Psoas muscle (tissue), 8 donors: ENCODE data around the gene TCFL5. TPM values are rescaled to one million over a fixed set of nuclear protein-coding genes. Genes with fewer than 3 reads are reported as not detected.

Experiments
- ATAC-seq, 4 donors: fragments of 200-7000 bp; cut with Tn5 transposase; one replicate each; pipeline ENCODE4 v1.9.1; 2020; ENCODE audit warnings: moderate library complexity in 3 of 4, mild to moderate bottlenecking in 2 of 4
- DNase-seq, 2 donors: peaks; one replicate each; pipeline ENCODE4 v3.0.0-alpha.2; 2020
- H3K27ac ChIP-seq: fragments of 200-600 bp; one replicate; pipeline ENCODE4 v1.8.0; 2022
- H3K27me3 ChIP-seq, 3 donors: fragments of 200-600 bp in 1 of 3; one replicate each; pipeline versions ENCODE4 v1.6.1 to v1.8.0; 2013 to 2022; ENCODE audit warnings: low read length in 2 of 3, mild to moderate bottlenecking in 2 of 3, moderate library complexity in 1 of 3; ENCODE audit not compliant: insufficient read depth in 3 of 3
- H3K36me3 ChIP-seq, 2 donors: fragments of 200-600 bp in 1 of 2; one replicate each; pipeline versions ENCODE4 v1.6.1 to v1.8.0; 2013 to 2022; ENCODE audit warnings: low read depth in 1 of 2, mild to moderate bottlenecking in 1 of 2, moderate library complexity in 1 of 2; ENCODE audit not compliant: insufficient read depth in 1 of 2
- H3K4me1 ChIP-seq: fragments of 200-600 bp; one replicate; pipeline ENCODE4 v1.8.0; 2022
- H3K4me3 ChIP-seq: fragments of 200-600 bp; one replicate; pipeline ENCODE4 v1.8.0; 2022; ENCODE audit warnings: mild to moderate bottlenecking
- H3K9me3 ChIP-seq: fragments of 200-600 bp; one replicate; pipeline ENCODE4 v1.8.0; 2022
- CTCF ChIP-seq: fragments of 200-600 bp; IDR thresholded peaks from one replicate; pipeline ENCODE4 v1.8.0; 2022; ENCODE audit warnings: antibody characterized with exemption
- WGBS, 3 donors: extraction: QIAGEN DNeasy Blood & Tissue Kit; methylation state at CpG; one replicate each; pipeline versions ENCODE4 v1.1.6 to v1.1.7; 2013; 5-methylcytosine and 5-hydroxymethylcytosine counted together
- intact Hi-C, 2 donors: fragments of 100-400 bp; cut with DNase I; formaldehyde crosslinking; loops; one replicate each; pipeline versions ENCODE4 v1.11.0 to v1.14.2; 2022
- polyA plus RNA-seq, 3 donors: library from polyadenylated mRNA; stranded (reverse); fragments of 200-250 nt; gene quantifications; one replicate each; pipeline ENCODE4 v1.2.3, GENCODE V29; 2013
- total RNA-seq, 4 donors: library from RNA; stranded (reverse); fragmentation: NEBNext Ultra II Directional in 2 of 4; extraction: Animal tissue kit (Norgen Biotek cat#: 25700) in 2 of 4; gene quantifications; one replicate each; pipeline versions ENCODE4 v1.2.1 to v1.2.4, GENCODE V29; 2021 to 2023
- donor health status: healthy with polysubstance abuse.
- donor health status: DM: no; HTN: no; CAD: no; lungs with moderate emphysema.
- donor health status: Bipolar disorder and iron deficiency.
- donor health status: healthy.
- donor health status: DM: yes; HTN: yes; CAD: no.
- donor health status: DM: no; HTN: no; CAD: no.
- donor health status: DM: no; HTN: no; CAD: no.
- donor health status: DM: yes; HTN: yes; CAD: no.

Gene TCFL5
- total and polyA plus RNA-seq, 7 donors, result 2.3 to 5.2 (median 3.9) TPM

- intact Hi-C loops, result no loop called here
- peaks cover 3% of the 10 kb centered on the region for H3K4me1 ChIP-seq
- H3K4me3 ChIP-seq, result no peak overlapping the region
- WGBS, 3 donors, result 82 to 85% (median 84%) methylated on average over 15 of the region's 15 CpGs
- ATAC-seq (no peak), DNase-seq (peak in 1 of 2 donors; percentile 39)
- H3K27me3 ChIP-seq, result no peaks in the 10 kb centered on the region
- no peak overlapping the region for H3K27ac ChIP-seq
- peaks cover 7 to 37% of the 10 kb centered on the region in 2 donors for H3K36me3 ChIP-seq
- H3K9me3 ChIP-seq, result no peaks in the 10 kb centered on the region
- TF ChIP-seq CTCF, result no peak
These were observed 20.8 kb upstream of the TCFL5 start for GRCh38 chr20:62882426-62882825.

GRCh38 chr20:62881662-62882395 lies 20.2 kb upstream of the TCFL5 start:
- peak in 1 of 2 donors; percentile 49 for DNase-seq
- H3K9me3 ChIP-seq, result no peaks in the 10 kb centered on the region
- peaks cover 9% of the 10 kb centered on the region for H3K4me1 ChIP-seq
- WGBS, 3 donors, result 92 to 95% (median 93%) methylated on average over 46 of the region's 46 CpGs
- no peak for ATAC-seq
- TF ChIP-seq CTCF, result no peak
- H3K27me3 ChIP-seq, result no peaks in the 10 kb centered on the region
- H3K27ac ChIP-seq, result no peak overlapping the region
- peaks cover 7 to 31% of the 10 kb centered on the region in 2 donors for H3K36me3 ChIP-seq
- no peak overlapping the region for H3K4me3 ChIP-seq
- intact Hi-C loops, result no loop called here

- intact Hi-C loops, result no loop called here
- Histone ChIP-seq H3K27ac (no peak overlapping the region), H3K27me3 (no peaks in the 10 kb centered on the region), H3K9me3 (no peaks in the 10 kb centered on the region), H3K4me3 (no peak overlapping the region), H3K36me3 (peaks cover 7 to 24% of the 10 kb centered on the region in 2 donors), H3K4me1 (peaks cover 12% of the 10 kb centered on the region)
- DNase-seq (peak in 1 of 2 donors; percentile 43), ATAC-seq (no peak)
- 93 to 95% (median 94%) methylated on average over 39 to 45 of the region's 45 CpGs for WGBS, 3 donors
- TF ChIP-seq CTCF, result no peak
These were observed 19.5 kb upstream of the TCFL5 start for GRCh38 chr20:62880935-62881661.

- 92 to 94% (median 92%) methylated on average over 37 of the region's 37 CpGs for WGBS, 3 donors
- peak in 1 of 2 donors; percentile 55 for DNase-seq
- H3K9me3 ChIP-seq, result no peaks in the 10 kb centered on the region
These were observed 18.7 kb upstream of the TCFL5 start for GRCh38 chr20:62880147-62880934.

More at GRCh38 chr20:62880147-62880934, 18.7 kb upstream of the TCFL5 start:
- ATAC-seq, result no peak
- H3K4me3 ChIP-seq, result no peak overlapping the region
- H3K27me3 ChIP-seq, result no peaks in the 10 kb centered on the region
- no peak overlapping the region for H3K27ac ChIP-seq
- intact Hi-C loops, result no loop called here
- H3K4me1 ChIP-seq, result peaks cover 16% of the 10 kb centered on the region
- peaks cover 7 to 20% of the 10 kb centered on the region in 2 donors for H3K36me3 ChIP-seq
- TF ChIP-seq CTCF, result no peak
